OCI-LY1 (cell line): Measurements from ENCODE around the gene GALC.

ENCODE experiments used
- CTCF ChIP-seq: fragments of 200-600 bp; sonication (generic), shearing (Covaris generic); IDR thresholded peaks from 2 replicates; pipeline ENCODE4 v1.5.1; 2017; ENCODE audit warnings: mild to moderate bottlenecking, antibody characterized with exemption, low read length, moderate library complexity, mixed read lengths
- EZH2 ChIP-seq: fragments of 200-600 bp; sonication (generic), shearing (Covaris generic); IDR thresholded peaks from 2 replicates; pipeline ENCODE4 v1.8.0; 2017; ENCODE audit warnings: borderline replicate concordance, mixed run types, mild to moderate bottlenecking, antibody characterized with exemption, low read length, moderate library complexity, mixed read lengths

DNA sequence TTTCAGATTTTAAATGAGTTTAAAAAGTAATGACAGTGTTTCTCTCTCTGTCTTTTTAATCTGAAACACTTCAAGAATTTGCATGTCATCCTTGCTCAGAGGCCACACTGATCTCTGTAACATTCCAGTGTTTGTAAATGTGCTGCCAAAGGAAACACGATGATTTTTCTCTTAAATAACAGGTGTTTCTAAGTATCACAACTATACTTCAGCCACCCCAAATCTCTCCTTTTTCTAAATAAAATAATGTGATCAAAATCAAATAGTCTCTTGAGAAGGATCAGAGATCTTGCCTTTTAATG, 3.3 kb upstream of the GALC start:
- TF ChIP-seq CTCF (no peak), EZH2 (no peak)
